ENCODE measurements around the gene GPHN. TPM values are rescaled to one million over a fixed set of nuclear protein-coding genes. Genes with fewer than 3 reads are reported as not detected.

The GPHN gene
- total RNA-seq, 1 experiment from 2014 or later = 13.4 TPM

GRCh38 chr14:66596241-66596985, 88.5 kb downstream of the GPHN start:
- DNase-seq (ENCODE audit: low read depth) = no peak

GRCh38 chr14:66600416-66600815, 92.5 kb downstream of the GPHN start:
- no peak for DNase-seq (ENCODE audit: low read depth)

- no peak for DNase-seq (ENCODE audit: low read depth)
These were observed 94.1 kb downstream of the GPHN start for GRCh38 chr14:66601932-66602578.

GRCh38 chr14:66603945-66604344, 96.0 kb downstream of the GPHN start:
- DNase-seq (ENCODE audit: low read depth) = no peak

GRCh38 chr14:66606826-66607225, 98.9 kb downstream of the GPHN start:
- no peak for DNase-seq (ENCODE audit: low read depth)

GRCh38 chr14:66610154-66610563, 102.2 kb downstream of the GPHN start:
- DNase-seq (ENCODE audit: low read depth) = peak; percentile 6

- DNase-seq (ENCODE audit: low read depth) = no peak
These were observed 105.4 kb downstream of the GPHN start for GRCh38 chr14:66613344-66613743.

GRCh38 chr14:66619952-66620351, 112.0 kb downstream of the GPHN start:
- DNase-seq (ENCODE audit: low read depth) = no peak

GRCh38 chr14:66623838-66624237, 115.9 kb downstream of the GPHN start:
- no peak for DNase-seq (ENCODE audit: low read depth)

GRCh38 chr14:66624336-66624937, 116.5 kb downstream of the GPHN start:
- DNase-seq (ENCODE audit: low read depth) = peak; percentile 55

GRCh38 chr14:66628636-66629035, 120.7 kb downstream of the GPHN start:
- no peak for DNase-seq (ENCODE audit: low read depth)

GRCh38 chr14:66629499-66629898, 121.6 kb downstream of the GPHN start:
- DNase-seq (ENCODE audit: low read depth) = no peak

GRCh38 chr14:66634876-66635275, 126.9 kb downstream of the GPHN start:
- DNase-seq (ENCODE audit: low read depth) = no peak

- DNase-seq (ENCODE audit: low read depth) = no peak
These were observed 127.5 kb downstream of the GPHN start for GRCh38 chr14:66635435-66635834.

GRCh38 chr14:66636240-66636639, 128.3 kb downstream of the GPHN start:
- DNase-seq (ENCODE audit: low read depth) = no peak

GRCh38 chr14:66638689-66639088, 130.7 kb downstream of the GPHN start:
- DNase-seq (ENCODE audit: low read depth) = peak; percentile 60

GRCh38 chr14:66641861-66642635, 134.1 kb downstream of the GPHN start:
- DNase-seq (ENCODE audit: low read depth) = no peak

GRCh38 chr14:66643344-66643743, 135.4 kb downstream of the GPHN start:
- no peak for DNase-seq (ENCODE audit: low read depth)

GRCh38 chr14:66645716-66646115, 137.8 kb downstream of the GPHN start:
- DNase-seq (ENCODE audit: low read depth) = peak; percentile 89

GRCh38 chr14:66649498-66649897, 141.6 kb downstream of the GPHN start:
- no peak for DNase-seq (ENCODE audit: low read depth)

- peak; percentile 44 for DNase-seq (ENCODE audit: low read depth)
These were observed 142.6 kb downstream of the GPHN start for GRCh38 chr14:66650491-66650911.

Data from HT1080 (cell line).